Stimulated activated CD4-positive, alpha-beta T cell treated with anti-CD3 and anti-CD28 coated beads, Interleukin-12 subunit alpha, Interleukin-12 subunit beta, amount 100 ng/mL, for 48 hours (primary cell): ENCODE results near the gene CLEC2B.

Experiments used
- DNase-seq, 3 donors: peaks; one replicate each; pipeline ENCODE4 v3.0.0-alpha.2; 2020; ENCODE audit warnings: low read depth in 2 of 3, low spot score in 1 of 3

The CLEC2B gene

GRCh38 chr12:9809866-9810265 lies 59.3 kb downstream of the CLEC2B start:
- no peak for DNase-seq

DNA sequence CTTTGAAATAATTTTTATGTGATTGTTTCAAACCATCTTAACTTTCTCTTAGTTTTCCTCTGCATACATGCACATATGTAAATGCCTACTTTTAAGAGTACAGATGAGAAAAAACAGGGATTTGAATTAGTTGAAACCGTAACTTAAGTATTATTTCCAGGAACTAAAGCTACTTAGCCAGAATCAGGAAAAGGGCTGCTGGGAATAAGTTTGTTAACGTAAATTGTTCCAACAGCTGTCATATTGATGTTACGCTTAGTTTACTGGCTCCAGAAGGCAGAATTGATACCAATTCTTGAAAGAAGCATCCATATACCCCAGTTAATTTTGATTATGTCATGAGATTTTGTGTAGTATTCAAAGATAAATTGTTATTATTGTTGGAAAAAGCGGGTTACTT lies 59.8 kb downstream of the CLEC2B start:
- no peak for DNase-seq

DNA sequence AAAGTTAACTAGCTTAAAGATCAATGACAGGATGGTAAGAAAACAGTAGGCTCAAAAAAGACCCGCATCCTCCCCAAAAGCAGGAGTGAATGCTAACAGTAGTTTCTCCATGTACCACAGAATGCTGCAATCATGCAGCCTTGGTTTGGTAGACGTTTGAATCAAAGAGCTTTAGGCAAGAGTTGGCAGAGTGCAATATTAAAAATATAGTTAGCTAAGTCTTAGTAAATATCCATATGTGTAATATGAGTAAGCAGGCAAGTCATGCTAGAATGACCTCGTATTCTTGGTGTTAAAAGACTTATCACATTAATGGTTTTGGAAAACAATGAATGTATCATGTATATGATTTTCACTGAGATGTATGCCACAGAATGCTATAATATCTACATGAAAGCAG lies 60.6 kb downstream of the CLEC2B start:
- no peak for DNase-seq

DNA sequence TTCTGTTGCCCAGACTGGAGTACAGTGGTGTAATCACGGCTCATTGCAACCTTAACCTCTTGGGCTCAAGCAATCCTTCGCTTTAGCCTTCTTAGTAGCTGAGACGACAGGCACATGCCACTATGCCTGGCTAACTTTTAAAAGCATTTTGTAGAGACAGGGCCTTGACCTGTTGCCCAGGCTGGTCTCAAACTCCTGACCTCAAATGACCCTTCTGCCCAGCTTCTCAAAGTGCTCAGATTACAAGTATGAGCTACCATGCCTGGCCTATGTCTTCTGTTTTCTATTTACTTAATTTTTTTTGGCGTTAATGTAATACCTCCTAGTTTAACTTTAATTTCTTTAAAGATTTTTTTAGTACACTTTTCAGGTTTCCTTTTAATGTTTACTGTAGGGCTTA lies 62.4 kb downstream of the CLEC2B start:
- DNase-seq: no peak

DNA sequence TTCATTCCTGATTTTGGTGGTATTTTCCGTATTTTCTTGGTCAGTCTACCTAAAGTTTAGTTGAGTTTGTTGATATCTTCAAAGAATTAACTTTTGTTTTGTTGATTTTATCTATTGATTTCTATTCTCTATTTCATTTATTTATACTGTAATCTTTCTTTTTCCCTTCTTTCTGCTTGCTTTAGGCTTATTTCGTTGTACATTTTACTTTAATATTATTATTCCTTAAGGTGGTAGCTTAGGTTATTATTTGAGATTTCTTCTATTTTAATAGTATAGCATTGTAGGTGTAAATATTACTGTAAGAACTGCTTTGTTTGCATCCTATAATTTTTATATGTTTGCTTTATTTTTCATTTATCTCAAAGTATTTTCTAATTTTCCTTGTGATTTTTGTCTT lies 63.3 kb downstream of the CLEC2B start:
- no peak for DNase-seq
